ENCODE data around the gene CPM.

Gene CPM

DNA sequence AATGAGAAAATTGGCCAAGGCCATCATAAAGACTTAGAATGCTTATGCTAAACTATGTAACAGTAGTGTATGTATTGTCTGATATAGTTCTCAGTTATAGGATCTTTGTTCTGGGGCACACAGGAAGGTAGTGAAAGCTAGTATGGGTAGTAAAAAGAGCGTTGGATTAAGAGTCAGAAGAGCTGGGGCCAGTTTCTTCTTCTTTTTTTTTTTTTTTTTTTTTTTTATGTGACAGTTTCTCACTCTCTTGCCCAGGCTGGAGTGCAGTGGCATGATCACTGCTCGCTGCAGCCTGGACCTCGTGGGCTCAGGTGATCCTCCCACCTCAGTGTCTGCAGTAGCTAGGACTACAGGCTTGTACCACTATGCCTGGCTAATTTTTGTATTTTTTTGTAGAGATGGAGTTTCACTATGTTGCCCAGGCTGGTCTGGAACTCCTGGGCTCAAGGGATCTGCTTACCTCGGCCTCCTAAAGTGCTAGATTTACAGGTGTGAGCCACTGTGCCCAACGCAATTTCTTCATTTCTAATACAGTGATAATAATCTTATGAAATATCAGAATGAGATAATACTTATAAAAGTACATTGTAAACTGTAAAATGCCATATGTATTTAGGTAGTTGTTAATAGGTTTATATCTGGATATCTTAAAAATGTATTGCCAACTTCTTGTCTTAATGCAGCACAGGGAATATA, 117.6 kb downstream of the CPM start:
- TF ChIP-seq POLR2AphosphoS5 (IDR thresholded peaks at IDR 0.05; ENCODE audit: low read depth, low read length) (no peak), TAF1 (IDR thresholded peaks at IDR 0.05; ENCODE audit: borderline replicate concordance, insufficient read depth, low read length) (no peak)
- TF ChIP-seq, protein P1, sequence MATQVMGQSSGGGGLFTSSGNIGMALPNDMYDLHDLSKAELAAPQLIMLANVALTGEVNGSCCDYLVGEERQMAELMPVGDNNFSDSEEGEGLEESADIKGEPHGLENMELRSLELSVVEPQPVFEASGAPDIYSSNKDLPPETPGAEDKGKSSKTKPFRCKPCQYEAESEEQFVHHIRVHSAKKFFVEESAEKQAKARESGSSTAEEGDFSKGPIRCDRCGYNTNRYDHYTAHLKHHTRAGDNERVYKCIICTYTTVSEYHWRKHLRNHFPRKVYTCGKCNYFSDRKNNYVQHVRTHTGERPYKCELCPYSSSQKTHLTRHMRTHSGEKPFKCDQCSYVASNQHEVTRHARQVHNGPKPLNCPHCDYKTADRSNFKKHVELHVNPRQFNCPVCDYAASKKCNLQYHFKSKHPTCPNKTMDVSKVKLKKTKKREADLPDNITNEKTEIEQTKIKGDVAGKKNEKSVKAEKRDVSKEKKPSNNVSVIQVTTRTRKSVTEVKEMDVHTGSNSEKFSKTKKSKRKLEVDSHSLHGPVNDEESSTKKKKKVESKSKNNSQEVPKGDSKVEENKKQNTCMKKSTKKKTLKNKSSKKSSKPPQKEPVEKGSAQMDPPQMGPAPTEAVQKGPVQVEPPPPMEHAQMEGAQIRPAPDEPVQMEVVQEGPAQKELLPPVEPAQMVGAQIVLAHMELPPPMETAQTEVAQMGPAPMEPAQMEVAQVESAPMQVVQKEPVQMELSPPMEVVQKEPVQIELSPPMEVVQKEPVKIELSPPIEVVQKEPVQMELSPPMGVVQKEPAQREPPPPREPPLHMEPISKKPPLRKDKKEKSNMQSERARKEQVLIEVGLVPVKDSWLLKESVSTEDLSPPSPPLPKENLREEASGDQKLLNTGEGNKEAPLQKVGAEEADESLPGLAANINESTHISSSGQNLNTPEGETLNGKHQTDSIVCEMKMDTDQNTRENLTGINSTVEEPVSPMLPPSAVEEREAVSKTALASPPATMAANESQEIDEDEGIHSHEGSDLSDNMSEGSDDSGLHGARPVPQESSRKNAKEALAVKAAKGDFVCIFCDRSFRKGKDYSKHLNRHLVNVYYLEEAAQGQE (IDR thresholded peaks at IDR 0.05; ENCODE audit: insufficient read depth in 1 of 2, low read depth in 2 of 2, low read length in 2 of 2): no peak

DNA sequence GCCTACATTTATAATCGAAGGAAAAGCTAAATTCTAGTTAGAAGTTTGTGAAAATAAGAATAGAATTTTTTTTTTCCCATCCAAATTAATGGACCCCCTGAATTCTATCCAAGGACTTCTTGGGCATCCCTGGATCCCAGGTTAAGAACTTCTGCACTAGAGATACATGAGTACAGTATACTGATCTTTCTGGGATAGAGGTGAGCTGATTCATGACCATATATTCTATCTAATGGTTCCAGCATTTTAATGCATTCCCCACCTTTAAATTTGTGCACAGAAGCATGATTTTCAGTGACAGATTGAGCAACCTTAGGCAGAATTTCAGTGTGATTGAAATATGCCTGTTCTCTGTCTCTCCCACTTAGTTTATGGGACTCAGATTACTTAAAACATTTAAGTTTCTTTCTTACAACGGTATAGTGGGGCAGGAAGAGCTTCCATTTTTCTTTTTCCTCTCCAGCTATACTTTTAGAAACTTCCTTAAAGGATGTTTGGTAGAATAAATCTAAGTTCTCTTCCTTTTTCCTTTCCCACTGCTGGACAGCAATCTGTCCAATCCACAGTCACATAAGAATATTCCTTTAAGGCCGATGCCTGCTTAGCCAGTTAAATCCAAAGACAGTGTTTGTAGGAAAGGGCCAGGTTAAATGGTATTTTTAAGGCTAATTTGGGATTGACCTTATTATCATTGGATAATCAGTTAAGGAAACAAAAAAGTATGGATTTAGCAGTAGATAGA, 118.3 kb downstream of the CPM start:
- TF ChIP-seq, protein P1 (IDR thresholded peaks at IDR 0.05; ENCODE audit: insufficient read depth in 1 of 2, low read depth in 2 of 2, low read length in 2 of 2): 0 out of 4 replicates have a peak, but pooled peaks of 1 of the 2 experiments have one; percentile 11
- no peak for TF ChIP-seq FOXP2 (optimal IDR thresholded peaks at IDR 0.05; ENCODE audit: borderline replicate concordance, extremely low read depth, extremely low read length, insufficient read depth)
- TF ChIP-seq SIN3A (IDR thresholded peaks at IDR 0.05; ENCODE audit: borderline replicate concordance, insufficient read depth, low read length): no peak
- no peak for TF ChIP-seq TAF1 (IDR thresholded peaks at IDR 0.05; ENCODE audit: borderline replicate concordance, insufficient read depth, low read length)

DNA sequence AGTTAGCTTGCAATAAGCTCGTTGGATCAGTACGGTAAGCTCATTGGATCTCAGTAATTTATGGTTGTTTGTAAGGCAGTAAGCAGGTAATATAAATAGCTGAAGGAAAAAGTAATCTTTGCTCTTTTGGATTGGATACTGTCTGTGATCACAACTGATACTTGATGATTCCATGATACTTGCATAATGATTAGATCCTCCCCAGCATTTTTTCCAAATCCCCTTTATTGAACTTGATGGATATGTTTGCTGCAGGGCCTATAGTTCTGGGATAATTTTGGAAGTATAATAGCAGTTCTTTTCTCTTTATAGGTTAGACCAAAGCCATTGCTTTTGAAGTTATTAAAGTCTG, 119.8 kb downstream of the CPM start:
- TF ChIP-seq FOXP2 (optimal IDR thresholded peaks at IDR 0.05; ENCODE audit: borderline replicate concordance, extremely low read depth, extremely low read length, insufficient read depth) (no peak), TAF1 (IDR thresholded peaks at IDR 0.05; ENCODE audit: borderline replicate concordance, insufficient read depth, low read length) (no peak), SIN3A (IDR thresholded peaks at IDR 0.05; ENCODE audit: borderline replicate concordance, insufficient read depth, low read length) (no peak), POLR2AphosphoS5 (IDR thresholded peaks at IDR 0.05; ENCODE audit: low read depth, low read length) (no peak)
- TF ChIP-seq, protein P1 (IDR thresholded peaks at IDR 0.05; ENCODE audit: insufficient read depth in 1 of 2, low read depth in 2 of 2, low read length in 2 of 2): no peak

DNA sequence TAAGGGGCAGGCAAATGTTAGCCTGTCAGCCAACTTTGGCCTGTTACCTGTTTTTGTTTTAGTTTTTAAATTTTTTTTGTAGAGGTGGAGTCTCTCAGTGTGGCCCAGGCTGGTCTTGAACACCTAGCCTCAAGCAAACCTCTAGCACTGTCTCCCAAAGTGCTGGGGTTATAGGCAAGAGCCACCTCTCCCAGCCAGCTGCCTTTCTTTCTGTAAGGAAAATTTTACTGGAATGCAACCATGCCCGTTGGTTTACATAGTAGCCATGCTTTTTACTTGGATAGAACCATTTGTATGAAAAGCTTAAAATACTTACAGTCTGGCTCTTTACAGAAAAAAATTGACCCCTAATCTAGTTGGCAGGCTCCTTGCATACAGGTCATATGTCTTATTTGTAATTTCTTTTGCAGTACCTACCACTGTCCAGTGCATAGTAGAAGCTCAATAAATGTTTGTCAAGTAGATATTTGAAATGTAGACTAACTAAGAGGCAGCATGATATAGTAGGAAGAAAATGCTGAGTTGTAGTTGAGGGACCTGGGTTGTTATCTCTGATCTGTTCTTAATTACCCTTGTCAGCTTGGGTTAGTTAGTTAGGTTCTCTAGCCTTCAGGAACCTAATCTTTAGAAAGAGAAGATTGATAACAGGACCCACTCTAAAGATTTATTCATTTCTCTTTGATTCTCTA, 120.3 kb downstream of the CPM start:
- TF ChIP-seq, protein P1 (IDR thresholded peaks at IDR 0.05; ENCODE audit: insufficient read depth in 1 of 2, low read depth in 2 of 2, low read length in 2 of 2): no peak
- TF ChIP-seq POLR2AphosphoS5 (IDR thresholded peaks at IDR 0.05; ENCODE audit: low read depth, low read length) (no peak), SIN3A (IDR thresholded peaks at IDR 0.05; ENCODE audit: borderline replicate concordance, insufficient read depth, low read length) (no peak), TAF1 (IDR thresholded peaks at IDR 0.05; ENCODE audit: borderline replicate concordance, insufficient read depth, low read length) (no peak), FOXP2 (optimal IDR thresholded peaks at IDR 0.05; ENCODE audit: borderline replicate concordance, extremely low read depth, extremely low read length, insufficient read depth) (no peak)

Measured in PFSK-1 (cell line).